ENCODE data around the gene CPNE4.

DNA sequence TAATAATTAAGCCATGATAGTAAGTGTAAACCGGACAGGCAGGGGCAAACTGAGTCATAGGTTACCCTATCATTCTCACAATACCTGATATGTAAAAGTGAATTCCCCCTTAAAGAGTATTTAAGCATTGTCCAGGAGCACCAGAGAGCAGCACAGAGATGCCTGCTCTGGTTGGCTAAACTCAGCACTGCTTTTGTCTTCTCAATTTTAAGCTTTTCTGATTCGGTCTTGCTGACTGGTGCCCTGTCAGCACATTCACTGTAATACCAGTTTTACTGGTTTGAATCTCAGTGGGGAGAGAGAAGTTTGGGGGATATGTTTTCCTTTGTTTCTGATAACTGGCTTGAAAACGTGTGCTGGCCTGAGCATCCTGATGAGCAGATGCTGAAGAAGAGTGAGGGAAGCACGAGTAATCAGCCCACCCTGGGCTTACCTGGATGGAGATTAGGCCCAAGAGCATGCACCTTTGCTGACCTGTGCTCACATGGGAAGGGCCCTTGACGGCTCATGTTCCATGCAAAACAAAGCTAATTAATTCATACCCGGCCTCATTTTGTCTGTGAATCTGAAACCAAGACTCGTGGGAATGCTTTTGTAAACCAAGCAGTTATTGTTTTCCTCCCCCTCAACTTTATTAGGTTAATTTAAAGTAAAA, 323.6 kb downstream of the CPNE4 start:
- no peak for TF ChIP-seq POLR2AphosphoS5 (IDR thresholded peaks at IDR 0.05)
- TF ChIP-seq, protein P1, sequence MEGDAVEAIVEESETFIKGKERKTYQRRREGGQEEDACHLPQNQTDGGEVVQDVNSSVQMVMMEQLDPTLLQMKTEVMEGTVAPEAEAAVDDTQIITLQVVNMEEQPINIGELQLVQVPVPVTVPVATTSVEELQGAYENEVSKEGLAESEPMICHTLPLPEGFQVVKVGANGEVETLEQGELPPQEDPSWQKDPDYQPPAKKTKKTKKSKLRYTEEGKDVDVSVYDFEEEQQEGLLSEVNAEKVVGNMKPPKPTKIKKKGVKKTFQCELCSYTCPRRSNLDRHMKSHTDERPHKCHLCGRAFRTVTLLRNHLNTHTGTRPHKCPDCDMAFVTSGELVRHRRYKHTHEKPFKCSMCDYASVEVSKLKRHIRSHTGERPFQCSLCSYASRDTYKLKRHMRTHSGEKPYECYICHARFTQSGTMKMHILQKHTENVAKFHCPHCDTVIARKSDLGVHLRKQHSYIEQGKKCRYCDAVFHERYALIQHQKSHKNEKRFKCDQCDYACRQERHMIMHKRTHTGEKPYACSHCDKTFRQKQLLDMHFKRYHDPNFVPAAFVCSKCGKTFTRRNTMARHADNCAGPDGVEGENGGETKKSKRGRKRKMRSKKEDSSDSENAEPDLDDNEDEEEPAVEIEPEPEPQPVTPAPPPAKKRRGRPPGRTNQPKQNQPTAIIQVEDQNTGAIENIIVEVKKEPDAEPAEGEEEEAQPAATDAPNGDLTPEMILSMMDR (IDR thresholded peaks at IDR 0.05), result no peak

Measured in stomach (tissue), 4 donors.